ENCODE measurements around the gene ENTHD1. TPM values are rescaled to one million over a fixed set of nuclear protein-coding genes. Genes with fewer than 3 reads are reported as not detected.

Gene ENTHD1
- total RNA-seq, 4 donors from 2014 or later = not detected

DNA sequence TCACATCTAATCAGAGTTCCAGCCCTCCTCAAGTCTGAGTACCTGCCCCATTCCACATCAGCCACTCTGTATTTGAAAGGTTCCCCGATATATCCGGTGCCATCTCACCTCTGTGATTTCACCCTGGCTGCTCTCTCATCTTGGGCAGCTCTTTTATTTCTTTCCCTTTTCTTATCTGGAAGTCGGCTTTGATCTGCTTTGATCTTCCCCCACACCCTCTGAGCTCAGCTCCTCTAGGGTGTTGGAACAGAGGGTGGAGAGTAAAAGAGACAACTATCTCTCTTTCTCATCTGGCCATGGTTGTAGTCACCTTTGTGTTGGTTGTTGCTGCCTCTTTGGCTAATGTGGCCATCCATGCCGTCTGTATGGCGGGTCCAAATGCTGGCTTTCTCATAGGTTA, 108.3 kb downstream of the ENTHD1 start:
- TF ChIP-seq EP300 (IDR thresholded peaks at IDR 0.05) (no peak), POLR2A (IDR thresholded peaks at IDR 0.05; ENCODE audit: low read depth) (no peak), POLR2AphosphoS5 (IDR thresholded peaks at IDR 0.05) (no peak)
- TF ChIP-seq, protein P1, sequence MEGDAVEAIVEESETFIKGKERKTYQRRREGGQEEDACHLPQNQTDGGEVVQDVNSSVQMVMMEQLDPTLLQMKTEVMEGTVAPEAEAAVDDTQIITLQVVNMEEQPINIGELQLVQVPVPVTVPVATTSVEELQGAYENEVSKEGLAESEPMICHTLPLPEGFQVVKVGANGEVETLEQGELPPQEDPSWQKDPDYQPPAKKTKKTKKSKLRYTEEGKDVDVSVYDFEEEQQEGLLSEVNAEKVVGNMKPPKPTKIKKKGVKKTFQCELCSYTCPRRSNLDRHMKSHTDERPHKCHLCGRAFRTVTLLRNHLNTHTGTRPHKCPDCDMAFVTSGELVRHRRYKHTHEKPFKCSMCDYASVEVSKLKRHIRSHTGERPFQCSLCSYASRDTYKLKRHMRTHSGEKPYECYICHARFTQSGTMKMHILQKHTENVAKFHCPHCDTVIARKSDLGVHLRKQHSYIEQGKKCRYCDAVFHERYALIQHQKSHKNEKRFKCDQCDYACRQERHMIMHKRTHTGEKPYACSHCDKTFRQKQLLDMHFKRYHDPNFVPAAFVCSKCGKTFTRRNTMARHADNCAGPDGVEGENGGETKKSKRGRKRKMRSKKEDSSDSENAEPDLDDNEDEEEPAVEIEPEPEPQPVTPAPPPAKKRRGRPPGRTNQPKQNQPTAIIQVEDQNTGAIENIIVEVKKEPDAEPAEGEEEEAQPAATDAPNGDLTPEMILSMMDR (IDR thresholded peaks at IDR 0.05) = no peak
- 77% methylated on average over 5 of the region's 5 CpGs for WGBS
- H3K27me3 ChIP-seq = no peaks in the 10 kb centered on the region
- no peaks in the 10 kb centered on the region for H3K9me3 ChIP-seq
- intact Hi-C loops (cut with DNase I) = no loop called here
- DNase-seq (ENCODE audit: extremely low spot score) = no peak
- no peak overlapping the region for H3K4me3 ChIP-seq
- H3K4me1 ChIP-seq = no peaks in the 10 kb centered on the region
- no peaks in the 10 kb centered on the region for H3K36me3 ChIP-seq
- H3K27ac ChIP-seq (replicated peaks in 1 of 4) = no peak overlapping the region

- intact Hi-C loops (cut with DNase I) = no loop called here
- TF ChIP-seq EP300 (IDR thresholded peaks at IDR 0.05) = no peak
- TF ChIP-seq POLR2A (IDR thresholded peaks at IDR 0.05; ENCODE audit: low read depth) = no peak
- no peak for TF ChIP-seq POLR2AphosphoS5 (IDR thresholded peaks at IDR 0.05)
- TF ChIP-seq, protein P1 (IDR thresholded peaks at IDR 0.05) = no peak
- no peaks in the 10 kb centered on the region for H3K4me1 ChIP-seq
- H3K9me3 ChIP-seq = no peaks in the 10 kb centered on the region
- H3K36me3 ChIP-seq = no peaks in the 10 kb centered on the region
- no peak for DNase-seq (ENCODE audit: extremely low spot score)
- WGBS = 64% methylated on average over 5 of the region's 5 CpGs
- H3K27ac ChIP-seq (replicated peaks in 1 of 4) = no peak overlapping the region
- H3K27me3 ChIP-seq = peaks cover 0 to 15% (median 2%) of the 10 kb centered on the region in 4 donors
- no peak overlapping the region for H3K4me3 ChIP-seq
Measured at GRCh38 chr22:39777716-39778454, 115.7 kb downstream of the ENTHD1 start.

GRCh38 chr22:39776295-39777009, 117.1 kb downstream of the ENTHD1 start:
- TF ChIP-seq POLR2A (IDR thresholded peaks at IDR 0.05; ENCODE audit: low read depth) (no peak), EP300 (IDR thresholded peaks at IDR 0.05) (no peak), POLR2AphosphoS5 (IDR thresholded peaks at IDR 0.05) (no peak)
- TF ChIP-seq, protein P1 (IDR thresholded peaks at IDR 0.05) = no peak
- no peaks in the 10 kb centered on the region for H3K4me1 ChIP-seq
- H3K27me3 ChIP-seq = peaks cover 0 to 20% (median 2%) of the 10 kb centered on the region in 4 donors
- H3K9me3 ChIP-seq = peaks cover 0 to 7% (median 0%) of the 10 kb centered on the region in 4 donors
- no peak overlapping the region for H3K4me3 ChIP-seq
- intact Hi-C loops (cut with DNase I) = no loop called here
- no peak for DNase-seq (ENCODE audit: extremely low spot score)
- WGBS = 75% methylated on average over 2 of the region's 2 CpGs
- no peak overlapping the region for H3K27ac ChIP-seq (replicated peaks in 1 of 4)
- H3K36me3 ChIP-seq = no peaks in the 10 kb centered on the region

GRCh38 chr22:39773976-39774539, 119.5 kb downstream of the ENTHD1 start:
- 21% methylated on average over 4 of the region's 4 CpGs for WGBS
- TF ChIP-seq POLR2A (IDR thresholded peaks at IDR 0.05; ENCODE audit: low read depth) = no peak
- TF ChIP-seq, protein P1 (IDR thresholded peaks at IDR 0.05) = no peak

More at GRCh38 chr22:39773976-39774539, 119.5 kb downstream of the ENTHD1 start:
- peaks cover 0 to 44% (median 2%) of the 10 kb centered on the region in 4 donors for H3K27me3 ChIP-seq
- no peaks in the 10 kb centered on the region for H3K4me1 ChIP-seq
- intact Hi-C loops (cut with DNase I) = no loop called here
- no peak overlapping the region for H3K4me3 ChIP-seq
- no peaks in the 10 kb centered on the region for H3K36me3 ChIP-seq
- DNase-seq (ENCODE audit: extremely low spot score) = no peak
- H3K9me3 ChIP-seq = peaks cover 0 to 14% (median 2%) of the 10 kb centered on the region in 4 donors
- H3K27ac ChIP-seq (replicated peaks in 1 of 4) = no peak overlapping the region

Data from esophagus muscularis mucosa (tissue), 4 donors.